Measurements from ENCODE around the gene TMEM151B. TPM values are rescaled to one million over a fixed set of nuclear protein-coding genes. Genes with fewer than 3 reads are reported as not detected.
A peak's percentile ranks its signal among the peaks of the same experiment; 100 is the strongest.

TMEM151B gene
- total and polyA plus RNA-seq, 2 of the 13 experiments (the other 11 are each of a cell fraction or from before 2014, with no cell fraction given) = not detected

- TF ChIP-seq HNF4G (IDR thresholded peaks at IDR 0.05; ENCODE audit: borderline replicate concordance, low read depth, low read length) (0 out of 2 replicates have a peak, but pooled peaks have one; percentile 12), HNF4G (CRISPR knock-in tag; IDR thresholded peaks at IDR 0.05; ENCODE audit: borderline replicate concordance, low read depth) (no peak), ZSCAN9 (CRISPR knock-in tag; IDR thresholded peaks at IDR 0.05; ENCODE audit: borderline replicate concordance) (no peak), ZMAT3 (CRISPR knock-in tag; conservative IDR thresholded peaks at IDR 0.05) (0 out of 2 replicates have a peak, but pooled peaks have one; percentile 39), ATF2 (CRISPR knock-in tag; IDR thresholded peaks at IDR 0.05) (no peak), ZNF674 (CRISPR knock-in tag; IDR thresholded peaks at IDR 0.05; ENCODE audit: low read depth) (no peak), ELF1 (CRISPR knock-in tag; IDR thresholded peaks at IDR 0.05) (peak; percentile 47), TRAFD1 (CRISPR knock-in tag; IDR thresholded peaks at IDR 0.05; ENCODE audit: borderline replicate concordance) (no peak), ARID5B (CRISPR knock-in tag; IDR thresholded peaks at IDR 0.05) (0 out of 2 replicates have a peak, but pooled peaks have one; percentile 20), IRF9 (CRISPR knock-in tag; IDR thresholded peaks at IDR 0.05; ENCODE audit: borderline replicate concordance) (0 out of 2 replicates have a peak, but pooled peaks have one; percentile 33), CENPBD1 (CRISPR knock-in tag; IDR thresholded peaks at IDR 0.05; ENCODE audit: borderline replicate concordance, low read depth) (no peak; the same call in 1 of the 2 replicates), TRIM24 (CRISPR knock-in tag; IDR thresholded peaks at IDR 0.05) (no peak), SOX6 (IDR thresholded peaks at IDR 0.05) (no peak), SOX6 (CRISPR knock-in tag; IDR thresholded peaks at IDR 0.05) (no peak; the same call in 1 of the 2 replicates), RBM22 (optimal IDR thresholded peaks at IDR 0.05; ENCODE audit: low read length) (no peak), ZFY (CRISPR knock-in tag; IDR thresholded peaks at IDR 0.05) (peak; percentile 66), NPAS2 (CRISPR knock-in tag; IDR thresholded peaks at IDR 0.05; ENCODE audit: borderline replicate concordance) (no peak)
These were observed 6.7 kb upstream of the TMEM151B start (continued) for GRCh38 chr6:44263354-44264100.

Measured in HepG2 (cell line).